Choroid plexus epithelial cell (primary cell): ENCODE results near the gene GABRB2.

Source experiments
- DNase-seq: peaks from one replicate; pipeline ENCODE4 v3.0.0-alpha.2; 2010; ENCODE audit warnings: low read depth
- H3K4me3 ChIP-seq: 2 replicates; pipeline ENCODE4 v1.5.1; 2011; ENCODE audit warnings: low read depth, mild to moderate bottlenecking, control low read depth, low read length, moderate library complexity
- TF ChIP-seq, protein P1 (sequence below): conservative IDR thresholded peaks from 2 replicates; pipeline ENCODE4 v1.5.1; 2011; ENCODE audit warnings: low read depth, mild to moderate bottlenecking, control low read depth, inconsistent platforms, low read length, moderate library complexity

Gene GABRB2

GRCh38 chr5:161344234-161344633 is 202.3 kb downstream of the GABRB2 start:
- no peak overlapping the region for H3K4me3 ChIP-seq
- TF ChIP-seq, protein P1, sequence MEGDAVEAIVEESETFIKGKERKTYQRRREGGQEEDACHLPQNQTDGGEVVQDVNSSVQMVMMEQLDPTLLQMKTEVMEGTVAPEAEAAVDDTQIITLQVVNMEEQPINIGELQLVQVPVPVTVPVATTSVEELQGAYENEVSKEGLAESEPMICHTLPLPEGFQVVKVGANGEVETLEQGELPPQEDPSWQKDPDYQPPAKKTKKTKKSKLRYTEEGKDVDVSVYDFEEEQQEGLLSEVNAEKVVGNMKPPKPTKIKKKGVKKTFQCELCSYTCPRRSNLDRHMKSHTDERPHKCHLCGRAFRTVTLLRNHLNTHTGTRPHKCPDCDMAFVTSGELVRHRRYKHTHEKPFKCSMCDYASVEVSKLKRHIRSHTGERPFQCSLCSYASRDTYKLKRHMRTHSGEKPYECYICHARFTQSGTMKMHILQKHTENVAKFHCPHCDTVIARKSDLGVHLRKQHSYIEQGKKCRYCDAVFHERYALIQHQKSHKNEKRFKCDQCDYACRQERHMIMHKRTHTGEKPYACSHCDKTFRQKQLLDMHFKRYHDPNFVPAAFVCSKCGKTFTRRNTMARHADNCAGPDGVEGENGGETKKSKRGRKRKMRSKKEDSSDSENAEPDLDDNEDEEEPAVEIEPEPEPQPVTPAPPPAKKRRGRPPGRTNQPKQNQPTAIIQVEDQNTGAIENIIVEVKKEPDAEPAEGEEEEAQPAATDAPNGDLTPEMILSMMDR, result no peak
- DNase-seq, result no peak

- TF ChIP-seq, protein P1, result no peak
- no peak overlapping the region for H3K4me3 ChIP-seq
- no peak for DNase-seq
Observed at GRCh38 chr5:161342886-161343285, 203.6 kb downstream of the GABRB2 start.

DNA sequence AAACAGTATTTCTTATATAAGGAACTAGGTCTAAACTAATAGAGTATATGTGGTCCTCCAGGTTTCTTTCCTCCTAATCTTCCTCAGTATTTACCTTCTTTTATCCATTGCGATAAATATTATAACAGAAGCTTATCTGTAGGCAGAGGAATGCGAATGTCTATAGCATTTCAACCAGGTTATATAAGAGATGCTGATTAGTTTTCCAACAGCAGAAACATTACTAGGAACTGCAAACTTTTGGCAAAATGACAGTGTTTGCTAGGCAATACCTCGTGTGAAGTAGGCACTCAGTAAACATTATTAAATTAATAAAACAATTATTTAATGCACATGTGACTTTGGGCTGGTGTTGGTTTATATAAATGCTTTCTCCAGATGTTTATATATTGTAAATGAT is 206.5 kb downstream of the GABRB2 start:
- no peak overlapping the region for H3K4me3 ChIP-seq
- no peak for DNase-seq
- TF ChIP-seq, protein P1, result no peak

DNA sequence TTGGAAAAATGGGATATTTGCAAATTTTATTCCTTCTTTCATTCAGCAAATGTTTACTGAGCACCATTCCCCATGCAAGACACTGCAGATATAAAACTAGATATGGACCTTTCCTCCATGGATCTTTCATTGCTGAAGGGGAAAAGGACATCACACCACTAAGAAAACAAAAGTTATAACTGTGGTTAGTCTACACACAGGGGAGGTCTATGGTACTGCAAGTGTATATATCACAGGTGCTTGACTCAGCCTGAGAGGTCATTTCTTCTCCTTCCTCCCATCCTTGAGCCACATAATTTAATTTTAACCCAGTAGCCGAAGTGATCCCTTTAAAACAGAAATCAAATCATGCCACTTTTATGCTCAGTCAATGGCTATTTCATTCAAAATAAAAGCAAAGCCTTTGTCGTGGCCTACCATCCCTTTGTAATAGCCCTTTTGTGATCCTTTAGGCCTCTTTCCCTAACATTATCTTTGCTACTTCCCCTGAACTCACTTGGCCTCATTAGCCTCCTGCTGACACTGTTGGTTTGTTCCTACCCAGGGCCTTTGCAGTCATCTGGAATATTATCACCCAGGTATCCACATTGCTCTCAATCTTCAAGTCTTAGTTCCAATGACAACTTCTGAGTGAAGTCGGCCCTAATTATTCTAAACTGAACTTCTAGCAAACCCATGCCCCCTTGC is 213.2 kb downstream of the GABRB2 start:
- H3K4me3 ChIP-seq, result no peak overlapping the region
- no peak for DNase-seq
- TF ChIP-seq, protein P1, result no peak

DNA sequence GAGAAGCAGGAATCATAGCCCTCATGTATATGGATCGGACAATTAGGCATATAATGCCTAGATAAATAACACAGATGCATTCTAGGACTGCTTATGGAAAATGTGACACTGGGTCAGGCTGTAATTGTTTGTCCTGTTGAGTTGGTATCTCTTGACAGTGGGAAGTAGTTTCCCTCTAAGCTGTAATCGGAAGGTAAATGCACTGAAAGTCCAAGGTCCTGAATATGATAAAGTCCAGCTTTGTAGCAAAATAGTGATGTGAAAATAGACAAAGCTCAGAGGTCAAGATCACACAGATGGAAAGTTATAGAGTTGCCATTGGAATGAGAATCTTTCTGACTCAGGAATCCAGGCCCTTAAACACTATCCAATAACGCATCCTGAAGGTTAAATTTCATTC is 214.2 kb downstream of the GABRB2 start:
- DNase-seq, result no peak
- TF ChIP-seq, protein P1, result no peak
- no peak overlapping the region for H3K4me3 ChIP-seq

DNA sequence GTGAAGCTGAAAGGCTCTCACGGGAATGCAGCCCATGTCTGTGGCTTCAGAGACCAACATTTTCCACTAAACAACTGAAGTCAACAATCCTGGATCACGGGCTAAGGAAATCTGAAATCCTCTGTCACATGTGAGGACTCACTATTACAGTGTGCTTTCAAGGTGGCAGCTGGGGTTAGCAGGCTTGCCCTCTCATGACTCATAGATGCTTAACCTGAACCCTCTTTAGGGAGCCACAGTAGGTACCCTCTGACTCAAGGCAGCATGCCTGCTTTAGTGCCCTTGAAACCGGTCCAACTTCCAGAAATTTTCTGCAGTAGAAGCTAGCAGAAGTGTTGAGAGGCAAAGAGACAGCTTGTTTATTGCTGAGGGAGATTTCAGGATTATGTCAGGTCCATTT is 232.5 kb downstream of the GABRB2 start:
- DNase-seq, result no peak
- no peak overlapping the region for H3K4me3 ChIP-seq
- TF ChIP-seq, protein P1, result no peak

DNA sequence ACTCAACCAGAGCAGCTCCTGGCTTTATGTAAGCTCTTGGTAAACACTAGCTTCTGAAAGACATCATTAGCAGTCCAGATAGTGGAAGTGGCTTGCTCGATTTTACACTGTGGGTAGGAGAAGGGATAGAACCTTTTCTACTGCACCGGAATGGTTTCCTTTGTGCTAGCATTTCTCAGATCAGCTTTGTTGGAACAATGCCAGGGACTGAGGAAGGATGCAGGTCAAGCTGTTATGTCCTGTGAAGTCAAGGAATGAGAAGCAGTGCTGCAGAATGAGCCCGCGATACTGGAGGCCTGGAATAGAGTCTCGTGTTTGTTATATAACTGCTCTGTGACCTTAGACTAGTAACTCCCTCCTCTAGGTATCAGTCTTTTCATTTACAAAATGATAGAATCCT is 233.6 kb downstream of the GABRB2 start:
- TF ChIP-seq, protein P1, result no peak
- no peak for DNase-seq
- no peak overlapping the region for H3K4me3 ChIP-seq
